ENCODE measurements around the gene SPEG.

SPEG gene

GRCh38 chr2:219488149-219488843 is 53.7 kb downstream of the SPEG start:
- no peak for TF ChIP-seq CTCF (IDR thresholded peaks at IDR 0.05; ENCODE audit: borderline replicate concordance, control extremely low read depth, extremely low read depth, insufficient read depth, missing control alignments)
- DNase-seq (ENCODE audit: low spot score): no peak
- in situ Hi-C loops (cut with MboI; ENCODE audit: low sequenced_read_pairs, unreplicated experiment): no loop called here

- no peak for TF ChIP-seq CTCF (IDR thresholded peaks at IDR 0.05; ENCODE audit: borderline replicate concordance, control extremely low read depth, extremely low read depth, insufficient read depth, missing control alignments)
- in situ Hi-C loops (cut with MboI; ENCODE audit: low sequenced_read_pairs, unreplicated experiment): no loop called here
These were observed 54.2 kb downstream of the SPEG start for GRCh38 chr2:219488844-219489194.

GRCh38 chr2:219489315-219489714 is 54.7 kb downstream of the SPEG start:
- in situ Hi-C loops (cut with MboI; ENCODE audit: low sequenced_read_pairs, unreplicated experiment): no loop called here
- no peak for DNase-seq (ENCODE audit: low spot score)
- no peak for TF ChIP-seq CTCF (IDR thresholded peaks at IDR 0.05; ENCODE audit: borderline replicate concordance, control extremely low read depth, extremely low read depth, insufficient read depth, missing control alignments)

More at GRCh38 chr2:219488844-219489194, 54.2 kb downstream of the SPEG start:
- no peak for DNase-seq (ENCODE audit: low spot score)

- in situ Hi-C loops (cut with MboI; ENCODE audit: low sequenced_read_pairs, unreplicated experiment): no loop called here
These were observed 55.5 kb downstream of the SPEG start for GRCh38 chr2:219490186-219490585.

GRCh38 chr2:219490600-219491130 is 56.0 kb downstream of the SPEG start:
- no peak for DNase-seq (ENCODE audit: low spot score)
- in situ Hi-C loops (cut with MboI; ENCODE audit: low sequenced_read_pairs, unreplicated experiment): no loop called here
- no peak for TF ChIP-seq CTCF (IDR thresholded peaks at IDR 0.05; ENCODE audit: borderline replicate concordance, control extremely low read depth, extremely low read depth, insufficient read depth, missing control alignments)

More at GRCh38 chr2:219490186-219490585, 55.5 kb downstream of the SPEG start:
- DNase-seq (ENCODE audit: low spot score): no peak
- no peak for TF ChIP-seq CTCF (IDR thresholded peaks at IDR 0.05; ENCODE audit: borderline replicate concordance, control extremely low read depth, extremely low read depth, insufficient read depth, missing control alignments)

GRCh38 chr2:219491278-219491963 is 56.8 kb downstream of the SPEG start:
- TF ChIP-seq CTCF (IDR thresholded peaks at IDR 0.05; ENCODE audit: borderline replicate concordance, control extremely low read depth, extremely low read depth, insufficient read depth, missing control alignments): no peak
- in situ Hi-C loops (cut with MboI; ENCODE audit: low sequenced_read_pairs, unreplicated experiment): no loop called here
- DNase-seq (ENCODE audit: low spot score): no peak
